Hepatocyte (in vitro differentiated cells): ENCODE data around the gene RFX7. TPM values are rescaled to one million over a fixed set of nuclear protein-coding genes. Genes with fewer than 3 reads are reported as not detected.

Experiments used
- DNase-seq: peaks from one replicate; pipeline ENCODE4 v3.0.0-alpha.2; 2016; ENCODE audit warnings: low spot score
- H2AFZ ChIP-seq: fragments of 200-600 bp; sonication (generic); 2 replicates; pipeline ENCODE4 v1.6.0; 2016; ENCODE audit warnings: antibody characterized with exemption, mild to moderate bottlenecking
- H3K27ac ChIP-seq: fragments of 200-600 bp; sonication (generic); 2 replicates; pipeline ENCODE4 v1.5.1; 2016; ENCODE audit warnings: mild to moderate bottlenecking
- H3K27me3 ChIP-seq: fragments of 200-600 bp; sonication (generic); 2 replicates; pipeline ENCODE4 v1.6.1; 2016
- H3K36me3 ChIP-seq: fragments of 200-600 bp; sonication (generic); replicated peaks from 2 replicates; pipeline ENCODE4 v1.5.1; 2016; ENCODE audit warnings: low read depth; ENCODE audit not compliant: insufficient read depth
- H3K4me1 ChIP-seq: fragments of 200-600 bp; sonication (generic); 2 replicates; pipeline ENCODE4 v1.5.1; 2016; ENCODE audit warnings: mild to moderate bottlenecking, moderate library complexity; ENCODE audit not compliant: insufficient read depth
- H3K4me2 ChIP-seq: fragments of 200-600 bp; sonication (generic); 2 replicates; pipeline ENCODE4 v1.6.0; 2016
- H3K4me3 ChIP-seq: fragments of 200-600 bp; sonication (generic); 2 replicates; pipeline ENCODE4 v1.5.1; 2016; ENCODE audit warnings: mild to moderate bottlenecking
- H3K79me2 ChIP-seq: fragments of 200-600 bp; sonication (generic); 2 replicates; pipeline ENCODE4 v1.6.0; 2017; ENCODE audit warnings: mild to moderate bottlenecking
- H3K9me2 ChIP-seq: fragments of 200-600 bp; sonication (generic); replicated peaks from 2 replicates; pipeline ENCODE4 v1.6.0; 2017; ENCODE audit warnings: mild to moderate bottlenecking; ENCODE audit not compliant: insufficient read depth
- H3K9me3 ChIP-seq: fragments of 200-600 bp; sonication (generic); 2 replicates; pipeline ENCODE4 v1.5.1; 2016; ENCODE audit warnings: low read depth, mild to moderate bottlenecking
- H4K20me1 ChIP-seq: fragments of 200-600 bp; sonication (generic); 2 replicates; pipeline ENCODE4 v1.6.0; 2016; ENCODE audit warnings: mild to moderate bottlenecking; ENCODE audit not compliant: insufficient read depth, poor library complexity, severe bottlenecking
- CTCF ChIP-seq: fragments of 200-600 bp; sonication (generic); IDR thresholded peaks from 2 replicates; pipeline ENCODE4 v1.5.1; 2016; ENCODE audit warnings: antibody characterized with exemption, mild to moderate bottlenecking; ENCODE audit not compliant: poor library complexity
- EZH2 ChIP-seq: fragments of 200-600 bp; sonication (generic); IDR thresholded peaks from 2 replicates; pipeline ENCODE4 v1.6.1; 2016; ENCODE audit warnings: antibody characterized with exemption, mild to moderate bottlenecking, borderline replicate concordance
- EZH2phosphoT487 ChIP-seq: fragments of 200-600 bp; sonication (generic); IDR thresholded peaks from one replicate; pipeline ENCODE4 v1.6.1; 2018; ENCODE audit warnings: antibody characterized with exemption, mild to moderate bottlenecking, low read depth, moderate library complexity; ENCODE audit not compliant: unreplicated experiment, severe bottlenecking
- WGBS: methylation state at CpG from one replicate; pipeline ENCODE4 v1.1.6; 2016; ENCODE audit warnings: low lambda C conversion rate; ENCODE audit errors: missing lambda C conversion rate; 5-methylcytosine and 5-hydroxymethylcytosine counted together
- polyA plus RNA-seq: library from polyadenylated mRNA; unstranded; fragments of >200 nt; fragmentation: Nextera tagmentation; extraction: Ambion mirVana; gene quantifications from 2 replicates; pipeline ENCODE4 v1.2.1, GENCODE V29; 2016
- total RNA-seq: library from RNA; depleted of rRNA; stranded (reverse); fragments of >200 nt; gene quantifications from 2 replicates; pipeline ENCODE4 v1.2.3, GENCODE V29; 2014

RFX7 gene
- total and polyA plus RNA-seq, 2 experiments from 2014 or later = 4.3 to 8.3 TPM

- H3K4me2 ChIP-seq = peak overlapping the region; percentile 48
- no peaks in the 10 kb centered on the region for H4K20me1 ChIP-seq
- no peak for TF ChIP-seq EZH2phosphoT487
- no peak for TF ChIP-seq EZH2
- no peak for TF ChIP-seq CTCF
- no peaks in the 10 kb centered on the region for H3K9me2 ChIP-seq
- no peaks in the 10 kb centered on the region for H3K27me3 ChIP-seq
- no peaks in the 10 kb centered on the region for H3K79me2 ChIP-seq
- no peak overlapping the region for H3K4me3 ChIP-seq
- H3K27ac ChIP-seq = peak overlapping the region; percentile 96
- no peaks in the 10 kb centered on the region for H3K9me3 ChIP-seq
- H3K36me3 ChIP-seq = no peaks in the 10 kb centered on the region
- DNase-seq = peak; percentile 51
- no peak overlapping the region for H2AFZ ChIP-seq
- WGBS = 35% methylated on average over 4 of the region's 4 CpGs
- H3K4me1 ChIP-seq = peaks cover 47% of the 10 kb centered on the region
Measured at GRCh38 chr15:56042498-56042897, 201.2 kb downstream of the RFX7 start.

GRCh38 chr15:56042031-56042430 lies 201.6 kb downstream of the RFX7 start:
- TF ChIP-seq CTCF (no peak), EZH2 (no peak), EZH2phosphoT487 (no peak)
- 50% methylated on average over 1 of the region's 1 CpG for WGBS
- peak; percentile 52 for DNase-seq
- Histone ChIP-seq H3K9me3 (no peaks in the 10 kb centered on the region), H3K4me2 (peak overlapping the region; percentile 48), H3K27me3 (no peaks in the 10 kb centered on the region), H2AFZ (no peak overlapping the region), H3K79me2 (no peaks in the 10 kb centered on the region), H3K4me3 (no peak overlapping the region), H3K36me3 (no peaks in the 10 kb centered on the region), H3K27ac (peak overlapping the region; percentile 96), H3K9me2 (no peaks in the 10 kb centered on the region), H3K4me1 (peaks cover 50% of the 10 kb centered on the region), H4K20me1 (no peaks in the 10 kb centered on the region)

GRCh38 chr15:56040081-56041035 lies 203.3 kb downstream of the RFX7 start:
- H3K4me1 ChIP-seq = peaks cover 50% of the 10 kb centered on the region
- H2AFZ ChIP-seq = no peak overlapping the region
- no peaks in the 10 kb centered on the region for H3K9me2 ChIP-seq
- 40% methylated on average over 8 of the region's 8 CpGs for WGBS
- no peaks in the 10 kb centered on the region for H3K36me3 ChIP-seq
- H3K9me3 ChIP-seq = no peaks in the 10 kb centered on the region
- DNase-seq = peak; percentile 94
- H3K79me2 ChIP-seq = no peaks in the 10 kb centered on the region
- H4K20me1 ChIP-seq = no peaks in the 10 kb centered on the region
- TF ChIP-seq EZH2phosphoT487 = no peak
- TF ChIP-seq CTCF = no peak
- no peak for TF ChIP-seq EZH2
- peak overlapping the region; percentile 5 for H3K4me2 ChIP-seq
- H3K27ac ChIP-seq = peak overlapping the region; percentile 96
- no peak overlapping the region for H3K4me3 ChIP-seq
- H3K27me3 ChIP-seq = no peaks in the 10 kb centered on the region
